H1 (cell line): ENCODE results near the gene ADRB2. TPM values are rescaled to one million over a fixed set of nuclear protein-coding genes. Genes with fewer than 3 reads are reported as not detected.

Experiments used
- CTCF ChIA-PET: fragments of 300-600 bp; sonication (Branson Sonifier 250); formaldehyde crosslinking; loops from one replicate; lab custom pipeline; 2021; ENCODE audit not compliant: partially characterized antibody; lab: Charles Lee
- POLR2A ChIA-PET: fragments of 300-600 bp; sonication (Branson Sonifier 250); formaldehyde crosslinking; loops from one replicate; lab custom pipeline; 2021; ENCODE audit warnings: inconsistent platforms; ENCODE audit not compliant: partially characterized antibody; lab: Charles Lee
- DNase-seq, 2 experiments: peaks; one replicate each; pipeline versions ENCODE4 v3.0.0 to v3.0.0-alpha.2; 2010 to 2022; ENCODE audit warnings: low spot score in 2 of 2, low read depth in 1 of 2, mixed read lengths in 1 of 2
- FAIRE-seq: peaks from 2 replicates; lab custom pipeline; 2011; peaks lifted over from hg19 to GRCh38; lab: Jason Lieb, UNC
- H2AFZ ChIP-seq: 2 replicates; pipeline ENCODE4 v1.8.1; 2012; ENCODE audit warnings: low read length, inconsistent platforms
- H2AK5ac ChIP-seq: 2 replicates; pipeline ENCODE4 v1.6.1; 2013; ENCODE audit warnings: low read depth, low read length
- H2BK120ac ChIP-seq: replicated peaks from 2 replicates; pipeline ENCODE3; 2013; ENCODE audit warnings: low read depth, low read length, inconsistent platforms
- H2BK12ac ChIP-seq: 2 replicates; pipeline ENCODE4 v1.6.1; 2013; ENCODE audit warnings: low read depth, low read length
- H2BK15ac ChIP-seq: 2 replicates; pipeline ENCODE4 v1.6.1; 2013; ENCODE audit warnings: low read length
- H2BK20ac ChIP-seq: 2 replicates; pipeline ENCODE4 v1.6.1; 2013; ENCODE audit warnings: low read length
- H2BK5ac ChIP-seq: 2 replicates; pipeline ENCODE4 v1.6.1; 2013; ENCODE audit warnings: low read depth, low read length
- H3K14ac ChIP-seq: 2 replicates; pipeline ENCODE4 v1.6.1; 2013; ENCODE audit warnings: inconsistent platforms; ENCODE audit not compliant: insufficient read length
- H3K18ac ChIP-seq: 2 replicates; pipeline ENCODE4 v1.6.1; 2013; ENCODE audit warnings: low read length; ENCODE audit errors: extremely low read depth
- H3K23ac ChIP-seq: 2 replicates; pipeline ENCODE4 v1.6.1; 2013; ENCODE audit warnings: inconsistent platforms; ENCODE audit not compliant: insufficient read length
- H3K23me2 ChIP-seq: 2 replicates; pipeline ENCODE4 v1.6.1; 2013; ENCODE audit warnings: low read depth, low read length
- H3K27ac ChIP-seq: 2 replicates; pipeline ENCODE4 v1.6.1; 2011; ENCODE audit warnings: low read depth, low read length, inconsistent platforms
- H3K27me3 ChIP-seq, 4 experiments: replicated peaks in 1 of 4; 1 replicate in 1 of 4; 2 replicates in 3 of 4; pipeline versions ENCODE4 v1.6.1 to v1.8.1; 2011 to 2013; ENCODE audit warnings: low read length in 3 of 4, mild to moderate bottlenecking in 3 of 4, inconsistent platforms in 2 of 4, mixed read lengths in 2 of 4, moderate library complexity in 1 of 4; ENCODE audit not compliant: control insufficient read depth in 3 of 4, insufficient read depth in 3 of 4; ENCODE audit errors: extremely low read depth in 1 of 4
- H3K36me3 ChIP-seq, 4 experiments: 2 replicates each; pipeline versions ENCODE4 v1.6.1 to v1.8.1; 2011 to 2013; ENCODE audit warnings: mild to moderate bottlenecking in 4 of 4, low read length in 3 of 4, moderate library complexity in 2 of 4, control low read depth in 1 of 4, inconsistent platforms in 1 of 4; ENCODE audit not compliant: insufficient read depth in 4 of 4, control insufficient read depth in 2 of 4
- H3K4ac ChIP-seq: replicated peaks from 2 replicates; pipeline ENCODE3; 2013; ENCODE audit warnings: low read length, low read depth, mixed read lengths, inconsistent platforms; ENCODE audit not compliant: insufficient read length
- H3K4me1 ChIP-seq, 4 experiments: replicated peaks in 1 of 4; 1 replicate in 1 of 4; 2 replicates in 3 of 4; pipeline versions ENCODE4 v1.6.1 to v1.8.1; 2011 to 2013; ENCODE audit warnings: low read length in 3 of 4, inconsistent platforms in 2 of 4, mixed read lengths in 1 of 4; ENCODE audit not compliant: insufficient read depth in 4 of 4, control insufficient read depth in 3 of 4
- H3K4me2 ChIP-seq, 2 experiments: 2 replicates each; pipeline versions ENCODE4 v1.6.1 to v1.8.1; 2011 to 2013; ENCODE audit warnings: low read depth in 2 of 2, low read length in 2 of 2, control low read depth in 1 of 2, inconsistent platforms in 1 of 2, mild to moderate bottlenecking in 1 of 2; ENCODE audit not compliant: insufficient read depth in 1 of 2
- H3K4me3 ChIP-seq, 4 experiments: fragments of 200-600, 300-600 bp in 1 of 4; sonication (generic), shearing (Covaris generic), sonication (Bioruptor Twin) in 1 of 4; 2 replicates each; pipeline versions ENCODE4 v1.5.1 to v1.8.1; 2011 to 2016; ENCODE audit warnings: low read length in 4 of 4, low read depth in 3 of 4, control low read depth in 2 of 4, inconsistent platforms in 2 of 4, mild to moderate bottlenecking in 2 of 4, mixed read lengths in 1 of 4, moderate library complexity in 1 of 4; ENCODE audit not compliant: insufficient read depth in 2 of 4; ENCODE audit errors: extremely low read depth in 1 of 4
- H3K56ac ChIP-seq: replicated peaks from 2 replicates; pipeline ENCODE3; 2013; ENCODE audit warnings: low read depth, mild to moderate bottlenecking, mixed read lengths, low read length, inconsistent platforms; ENCODE audit not compliant: insufficient read length
- H3K79me1 ChIP-seq: 2 replicates; pipeline ENCODE4 v1.6.1; 2013; ENCODE audit warnings: low read depth, low read length, control low read depth
- H3K79me2 ChIP-seq, 2 experiments: 2 replicates each; pipeline versions ENCODE4 v1.6.1 to v1.8.1; 2012 to 2013; ENCODE audit warnings: low read length in 2 of 2, mild to moderate bottlenecking in 2 of 2, inconsistent platforms in 1 of 2; ENCODE audit not compliant: insufficient read depth in 2 of 2, control insufficient read depth in 1 of 2
- H3K9ac ChIP-seq, 4 experiments: replicated peaks in 1 of 4; 1 replicate in 1 of 4; 2 replicates in 3 of 4; pipeline versions ENCODE4 v1.6.1 to v1.8.1; 2011 to 2013; ENCODE audit warnings: low read depth in 3 of 4, low read length in 3 of 4, control low read depth in 2 of 4, mild to moderate bottlenecking in 2 of 4, moderate library complexity in 2 of 4, inconsistent platforms in 1 of 4; ENCODE audit errors: extremely low read depth in 1 of 4
- H3K9me3 ChIP-seq, 2 experiments: 2 replicates each; pipeline versions ENCODE4 v1.6.1 to v1.8.1; 2012 to 2013; ENCODE audit warnings: mild to moderate bottlenecking in 2 of 2, moderate library complexity in 2 of 2, control low read depth in 1 of 2, inconsistent platforms in 1 of 2, low read depth in 1 of 2, low read length in 1 of 2, mixed read lengths in 1 of 2; ENCODE audit not compliant: insufficient read depth in 2 of 2
- H4K20me1 ChIP-seq, 2 experiments: replicated peaks in 1 of 2; 2 replicates each; pipeline versions ENCODE3 to v1.8.1; 2011 to 2013; ENCODE audit warnings: inconsistent platforms in 2 of 2, low read length in 2 of 2, mild to moderate bottlenecking in 1 of 2; ENCODE audit not compliant: insufficient read depth in 2 of 2, control insufficient read depth in 1 of 2
- H4K5ac ChIP-seq: 2 replicates; pipeline ENCODE4 v1.6.1; 2013; ENCODE audit warnings: low read length, low read depth, mixed read lengths, inconsistent platforms; ENCODE audit not compliant: insufficient read length
- H4K8ac ChIP-seq: 2 replicates; pipeline ENCODE4 v1.8.0; 2013; ENCODE audit warnings: mild to moderate bottlenecking, moderate library complexity, low read length, inconsistent platforms; ENCODE audit not compliant: insufficient read depth; ENCODE audit errors: extremely low read depth
- H4K91ac ChIP-seq: replicated peaks from 2 replicates; pipeline ENCODE3; 2013; ENCODE audit warnings: low read length, mixed read lengths, inconsistent platforms; ENCODE audit not compliant: insufficient read length
- HDAC6 ChIP-seq: IDR thresholded peaks from one replicate; pipeline ENCODE4 v1.7.1; 2012; ENCODE audit warnings: low read depth, mild to moderate bottlenecking, inconsistent platforms, low read length, moderate library complexity
- SP1 ChIP-seq: IDR thresholded peaks from 2 replicates; pipeline ENCODE4 v1.6.1; 2011; ENCODE audit warnings: low read depth, low read length
- WGBS, 2 experiments: shearing (Covaris generic) in 1 of 2; methylation state at CpG; one replicate each; pipeline versions ENCODE4 v1.1.6 to v1.1.7; 2013 to 2015; ENCODE audit warnings: low lambda C conversion rate in 2 of 2, mixed read lengths in 2 of 2, inconsistent platforms in 1 of 2, low coverage in 1 of 2, missing lambda C conversion rate in 1 of 2; ENCODE audit not compliant: insufficient replicate concordance in 2 of 2, insufficient coverage in 1 of 2, insufficient read length in 1 of 2; ENCODE audit errors: extremely low coverage in 1 of 2, missing lambda C conversion rate in 1 of 2; 5-methylcytosine and 5-hydroxymethylcytosine counted together
- polyA plus RNA-seq, 7 experiments: library from polyadenylated mRNA; depleted of rRNA in 3 of 7; stranded (reverse) in 5 of 7; unstranded in 2 of 7; fragments of >200 nt in 5 of 7; fragments of 200-250 nt in 2 of 7; gene quantifications; 1 replicate in 5 of 7; 2 replicates in 1 of 7; 4 replicates in 1 of 7; pipeline versions ENCODE4 v1.2.1 to v1.2.3, GENCODE V29; 2011 to 2013; ENCODE audit warnings: missing spikeins in 2 of 7, mixed read lengths in 2 of 7
- total RNA-seq: library from RNA; stranded (reverse); fragmentation: NEBNext Ultra II Directional; extraction: Animal tissue kit (Norgen Biotek cat#: 25700); gene quantifications from 2 replicates; pipeline ENCODE4 v1.2.1, GENCODE V29; 2021

Gene ADRB2
- total and polyA plus RNA-seq, 2 of the 8 experiments (the other 6 are each of a cell fraction or from before 2014, with no cell fraction given): 0.65 to 0.77 TPM

GRCh38 chr5:148806520-148806931 lies 19.9 kb upstream of the ADRB2 start:
- Histone ChIP-seq H3K56ac (no peak overlapping the region), H2BK120ac (no peak overlapping the region), H4K8ac (no peak overlapping the region), H3K14ac (no peak overlapping the region), H2BK5ac (no peak overlapping the region), H2BK15ac (no peak overlapping the region), H3K27ac (no peak overlapping the region), H3K4ac (no peak overlapping the region), H4K91ac (no peak overlapping the region), H3K18ac (no peak overlapping the region), H2BK20ac (no peak overlapping the region), H2AFZ (0 out of 2 replicates have a peak overlapping the region, but pooled peaks have one; percentile 2), H2AK5ac (no peak overlapping the region), H3K4me1 (peaks cover 0 to 4% (median 0%) of the 10 kb centered on the region in 4 experiments; a peak in 2 of 7 replicates), H3K79me1 (no peaks in the 10 kb centered on the region), H4K5ac (no peak overlapping the region), H3K9me3 (no peaks in the 10 kb centered on the region), H3K4me3 (no peak overlapping the region), H3K4me2 (no peak overlapping the region), H3K23me2 (no peaks in the 10 kb centered on the region), H3K79me2 (no peaks in the 10 kb centered on the region), H4K20me1 (no peaks in the 10 kb centered on the region), H3K9ac (no peak overlapping the region), H3K27me3 (no peaks in the 10 kb centered on the region), H3K23ac (no peak overlapping the region), H3K36me3 (no peaks in the 10 kb centered on the region), H2BK12ac (no peak overlapping the region)
- DNase-seq: no peak
- WGBS, 2 experiments: 88% methylated on average over 4 of the region's 4 CpGs; no CpG with 5 or more reads in 1 of the 2 experiments
- POLR2A ChIA-PET: no interaction called here
- TF ChIP-seq HDAC6 (no peak), SP1 (no peak)
- FAIRE-seq: no peak
- CTCF ChIA-PET: interaction anchor here (1.1 to 3.3 kb wide), 6 partner anchors 8 to 192 kb away, joined by 3 to 20 read pairs (median 6); no protein-coding TSS in a partner anchor
